NCI-H524 treated with DMSO at 0.1 percent for 48 hours (cell line): ENCODE results near the gene MUC2.

Source experiments
- DNase-seq: peaks from one replicate; lab custom pipeline; 2025; lab: John Stamatoyannopoulos, UW

MUC2 gene

GRCh38 chr11:1036931-1037330 lies 37.7 kb upstream of the MUC2 start:
- DNase-seq: no peak

- no peak for DNase-seq
These were observed 37.1 kb upstream of the MUC2 start for GRCh38 chr11:1037506-1038055.

- DNase-seq: no peak
These were observed 36.3 kb upstream of the MUC2 start for GRCh38 chr11:1038361-1038760.

GRCh38 chr11:1038921-1039320 lies 35.8 kb upstream of the MUC2 start:
- no peak for DNase-seq

- no peak for DNase-seq
These were observed 34.9 kb upstream of the MUC2 start for GRCh38 chr11:1039481-1040427.

- DNase-seq: no peak
These were observed 34.1 kb upstream of the MUC2 start for GRCh38 chr11:1040428-1041148.

- no peak for DNase-seq
These were observed 33.6 kb upstream of the MUC2 start for GRCh38 chr11:1041149-1041467.

- no peak for DNase-seq
These were observed 33.2 kb upstream of the MUC2 start for GRCh38 chr11:1041471-1041870.

- no peak for DNase-seq
These were observed 32.6 kb upstream of the MUC2 start for GRCh38 chr11:1041936-1042608.

GRCh38 chr11:1042626-1043562 lies 31.8 kb upstream of the MUC2 start:
- DNase-seq: no peak

GRCh38 chr11:1043563-1044096 lies 31.0 kb upstream of the MUC2 start:
- DNase-seq: no peak

- DNase-seq: no peak
These were observed 30.5 kb upstream of the MUC2 start for GRCh38 chr11:1044160-1044559.

GRCh38 chr11:1047595-1048156 lies 27.0 kb upstream of the MUC2 start:
- DNase-seq: no peak

GRCh38 chr11:1048375-1049070 lies 26.2 kb upstream of the MUC2 start:
- no peak for DNase-seq

GRCh38 chr11:1049071-1049405 lies 25.6 kb upstream of the MUC2 start:
- DNase-seq: no peak

GRCh38 chr11:1049431-1049891 lies 25.2 kb upstream of the MUC2 start:
- DNase-seq: peak; percentile 21

- DNase-seq: no peak
These were observed 24.6 kb upstream of the MUC2 start for GRCh38 chr11:1049911-1050580.

GRCh38 chr11:1050581-1051355 lies 23.9 kb upstream of the MUC2 start:
- DNase-seq: no peak
